H4 (cell line): ENCODE data around the gene E4F1. TPM values are rescaled to one million over a fixed set of nuclear protein-coding genes. Genes with fewer than 3 reads are reported as not detected.
A peak's percentile ranks its signal among the peaks of the same experiment; 100 is the strongest.
"Not testable (repeated sequence)": the region's sequence is repeated elsewhere in the genome, so short reads cannot be mapped to it uniquely, and the experiment has no call there.

Source experiments
- DNase-seq: peaks from one replicate; pipeline ENCODE4 v3.0.0-alpha.2; 2015; ENCODE audit warnings: low spot score
- total RNA-seq: library from RNA; depleted of rRNA; stranded (reverse); fragments of >200 nt; shearing (Covaris generic); gene quantifications from 2 replicates; pipeline ENCODE4 v1.2.3, GENCODE V29; 2014

The E4F1 gene
- total RNA-seq, 1 experiment from 2014 or later, result 9.5 TPM

DNA sequence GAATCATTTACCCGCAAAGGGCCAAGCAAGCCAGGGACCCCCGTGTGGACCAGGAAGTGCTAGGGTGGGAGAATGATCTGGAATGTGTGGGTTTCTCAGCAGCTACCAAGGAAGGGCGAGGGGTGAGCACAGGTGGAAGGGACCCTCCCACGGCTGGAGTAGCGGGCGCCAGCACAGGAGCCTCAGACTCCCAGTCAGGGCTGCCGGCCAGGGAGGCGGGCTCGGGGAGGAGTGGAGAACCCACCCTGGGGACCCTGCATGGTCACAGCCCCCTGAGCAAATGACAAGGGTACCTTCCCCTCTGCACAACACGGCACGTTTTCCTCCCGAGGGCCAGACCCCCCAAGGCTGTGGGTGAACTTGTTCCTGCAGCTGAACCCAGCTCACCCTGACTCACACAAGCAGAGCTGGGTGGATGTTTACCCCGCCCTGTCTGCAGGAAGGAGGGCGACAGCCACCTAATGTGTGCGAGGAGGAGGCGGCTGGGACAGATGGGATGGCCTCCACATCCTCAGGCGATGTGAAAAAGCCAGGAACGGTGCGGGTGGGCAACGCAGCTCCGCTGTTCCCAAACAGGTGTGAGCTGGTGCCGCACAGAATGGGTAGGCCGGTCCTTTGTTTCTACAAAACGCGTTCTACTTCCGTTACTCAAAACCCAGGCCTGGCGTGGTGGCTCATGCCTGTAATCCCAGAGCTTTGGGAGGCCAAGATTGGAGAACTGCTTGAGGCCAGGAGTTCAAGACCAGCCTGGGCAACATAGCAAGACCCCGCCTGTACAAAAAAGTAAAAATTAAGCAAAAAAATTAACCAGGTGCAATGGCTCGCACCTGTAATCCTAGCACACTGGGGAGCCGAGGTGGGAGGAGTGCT lies 21.8 kb downstream of the E4F1 start:
- DNase-seq, result no peak

DNA sequence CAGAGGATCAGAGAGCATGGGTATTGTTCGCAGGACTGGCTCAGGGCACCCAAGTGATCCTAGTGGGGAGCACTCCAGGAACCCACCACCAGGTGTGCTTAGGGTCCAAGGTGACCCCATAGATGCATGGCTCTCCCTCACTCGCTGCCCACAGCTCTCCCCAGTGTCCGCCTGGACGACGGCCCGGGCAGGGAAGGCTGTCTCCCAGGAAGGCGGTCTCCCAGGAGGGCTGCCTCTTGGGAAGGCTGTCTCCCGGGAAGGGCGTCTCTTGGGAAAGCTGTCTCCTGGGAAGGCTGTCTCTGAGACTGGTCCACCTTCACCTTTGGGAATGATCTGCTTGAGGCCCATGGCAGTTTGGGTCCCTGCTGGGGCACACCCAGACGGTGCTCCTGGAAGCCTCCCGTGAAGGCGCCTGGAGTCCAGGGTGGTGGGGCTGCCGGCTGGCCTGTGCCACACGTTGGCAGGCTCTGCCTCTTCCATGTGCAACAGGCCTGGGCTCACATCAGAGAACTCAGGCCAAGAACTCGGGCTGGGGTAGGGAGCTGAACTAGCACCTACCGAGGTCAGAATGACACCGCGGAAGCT lies 23.0 kb downstream of the E4F1 start:
- DNase-seq, result no peak

DNA sequence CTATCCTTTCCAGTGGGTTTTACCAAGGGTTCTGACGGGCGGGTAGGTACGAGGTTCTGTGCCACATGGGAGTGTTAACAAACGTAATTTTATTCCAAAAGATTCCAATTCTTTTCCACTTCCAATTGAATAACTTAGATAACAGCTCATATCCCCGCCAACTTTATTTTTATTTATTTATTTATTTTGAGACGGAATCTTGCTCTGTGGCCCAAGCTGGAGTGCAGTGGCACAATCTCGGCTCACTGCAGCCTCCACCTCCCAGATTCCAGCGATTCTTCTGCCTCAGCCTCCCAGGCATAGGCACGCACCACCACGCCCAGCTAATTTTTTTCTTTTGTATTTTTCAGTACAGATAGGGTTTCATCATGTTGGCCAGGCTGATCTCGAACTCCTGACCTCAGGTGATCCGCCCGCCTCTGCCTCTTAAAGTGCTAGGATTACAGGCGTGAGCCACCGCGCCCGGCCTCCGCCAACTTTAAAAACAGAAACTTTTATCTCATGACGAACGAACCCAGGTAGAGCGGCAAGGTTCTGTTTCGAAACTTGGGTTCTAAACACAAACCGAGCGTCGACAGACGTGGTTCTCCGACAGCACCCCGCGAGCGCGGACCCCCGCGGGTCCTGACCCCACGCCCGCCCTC lies 27.4 kb downstream of the E4F1 start:
- DNase-seq, result no peak

DNA sequence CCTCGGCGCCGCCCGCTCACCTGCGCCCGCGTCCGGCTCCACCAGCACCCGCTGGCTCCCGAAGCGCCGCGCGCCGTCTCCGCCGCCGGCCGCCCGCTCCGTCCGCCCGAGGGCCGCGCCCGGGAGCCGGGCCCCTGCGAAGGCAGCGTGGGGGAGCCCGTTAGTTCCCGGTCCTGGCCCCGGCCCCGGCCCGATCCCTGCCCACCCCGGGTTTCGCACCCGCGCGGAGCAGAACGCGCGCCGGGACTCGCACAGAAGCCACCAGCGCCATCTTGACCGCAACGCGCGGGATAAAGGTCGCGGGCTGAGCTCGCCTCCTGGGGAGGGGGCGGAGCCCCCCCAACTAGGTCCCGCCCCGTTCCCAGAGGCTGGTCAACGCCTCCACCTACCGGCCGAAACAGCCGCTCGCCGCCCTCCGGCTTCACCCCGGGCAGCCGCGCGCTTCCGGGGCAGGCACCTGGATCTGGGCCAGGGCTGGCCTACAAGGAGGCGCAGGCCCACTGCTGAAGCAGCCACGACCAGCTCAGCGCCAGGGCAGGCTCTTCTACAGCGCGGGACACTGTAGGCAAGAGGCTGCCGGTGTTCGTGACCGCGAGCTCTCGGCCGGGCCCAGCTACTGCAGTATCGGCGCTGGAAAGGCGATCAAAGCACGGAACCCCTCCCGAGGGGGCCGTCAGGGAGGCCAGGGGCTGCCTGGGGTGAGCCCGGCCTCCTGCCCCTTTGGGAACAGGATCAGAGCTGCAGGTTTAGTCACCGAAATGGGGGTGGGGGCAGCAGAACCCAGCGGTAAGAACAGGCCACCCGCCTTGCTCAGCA lies 28.1 kb downstream of the E4F1 start, which contains the start of gene ECI1:
TSS of gene ECI1 (minus strand) at position 292 of the 816 bp plus-strand sequence. CDS start at position 271, 21 bp downstream.
- peak; percentile 88 for DNase-seq

DNA sequence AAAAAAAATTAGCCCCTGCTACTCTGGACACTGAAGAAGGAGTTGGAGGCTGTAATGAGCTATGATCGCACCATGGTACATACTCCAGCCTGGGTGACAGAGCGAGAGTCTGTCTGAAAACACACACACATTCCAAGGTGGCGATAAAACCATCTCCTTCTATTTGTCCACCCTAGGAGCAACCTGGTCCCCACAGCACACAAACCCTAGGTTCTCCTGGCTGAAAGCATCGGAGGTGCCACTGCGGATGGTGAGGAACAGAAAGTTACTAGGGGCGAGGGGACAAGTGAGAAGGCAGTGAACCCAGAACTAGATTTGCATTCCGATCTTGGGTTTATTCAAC lies 29.4 kb downstream of the E4F1 start:
- DNase-seq, result no peak

DNA sequence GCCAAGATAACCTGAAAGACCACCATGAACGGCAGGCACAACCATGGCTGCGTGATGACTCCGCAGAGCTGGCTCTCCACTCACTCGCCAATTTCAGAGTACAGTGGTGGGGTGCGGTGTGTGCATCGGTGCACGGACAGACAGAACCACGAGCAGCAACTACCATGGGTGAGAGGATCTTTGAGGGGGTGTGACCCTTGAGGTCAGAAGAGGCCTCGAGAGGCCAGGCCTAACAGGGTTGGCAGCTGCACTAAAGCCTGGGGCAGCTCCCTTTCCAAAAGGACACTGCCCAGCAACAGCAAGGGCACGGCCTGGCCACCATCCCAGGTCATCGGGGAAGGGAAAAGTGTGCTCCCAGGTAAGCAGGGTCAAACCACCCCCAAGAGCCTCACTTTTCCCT lies 29.9 kb downstream of the E4F1 start:
- no peak for DNase-seq

DNA sequence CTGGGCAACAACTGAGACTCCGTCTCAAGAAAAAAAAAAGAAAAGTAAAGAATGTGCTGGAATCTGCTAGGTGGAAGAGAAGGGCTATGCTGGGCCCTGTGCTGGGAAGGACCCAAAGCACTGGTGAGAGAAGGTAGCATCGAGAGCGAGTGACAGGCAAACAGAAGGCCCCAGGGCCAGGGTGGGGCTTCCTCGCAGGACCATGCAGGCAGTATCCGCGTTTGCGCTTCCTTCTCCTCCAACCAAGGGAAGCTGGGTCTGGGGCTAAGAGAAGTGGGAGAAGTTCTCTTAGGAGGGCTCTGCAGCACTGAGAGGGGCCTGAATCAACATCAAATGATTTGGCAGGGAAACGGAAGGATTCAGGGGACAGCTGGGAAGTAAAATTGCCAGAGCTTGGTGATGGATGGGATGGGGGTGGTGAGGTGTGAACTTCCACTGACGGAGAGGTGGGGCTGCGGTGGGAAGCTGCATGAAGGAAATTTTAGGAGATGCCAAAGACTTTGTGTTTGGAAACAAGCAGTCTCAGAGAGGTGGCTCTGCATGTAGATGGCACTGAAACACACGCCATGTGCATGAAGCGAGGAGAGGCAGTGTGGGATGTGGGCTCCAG lies 33.2 kb downstream of the E4F1 start:
- no peak for DNase-seq

DNA sequence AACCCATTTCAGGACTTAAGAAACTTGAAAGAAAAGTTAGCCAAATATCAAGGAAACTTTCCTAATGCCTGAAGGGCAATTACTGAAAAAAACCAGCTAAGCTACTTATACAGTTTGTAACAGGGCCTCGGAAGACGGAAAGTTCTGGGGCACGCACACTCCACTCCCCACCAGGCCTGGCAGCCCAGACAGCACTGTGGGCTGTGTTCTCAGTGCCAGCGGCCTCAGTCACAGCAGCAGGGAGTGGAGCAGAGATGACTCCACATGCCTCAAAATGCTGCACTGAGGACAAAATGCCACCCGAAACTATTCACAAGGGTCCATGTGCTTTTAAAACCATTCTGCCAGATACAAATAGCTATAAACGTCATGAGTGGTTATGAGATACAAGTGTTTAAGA lies 34.3 kb downstream of the E4F1 start:
- DNase-seq, result no peak

DNA sequence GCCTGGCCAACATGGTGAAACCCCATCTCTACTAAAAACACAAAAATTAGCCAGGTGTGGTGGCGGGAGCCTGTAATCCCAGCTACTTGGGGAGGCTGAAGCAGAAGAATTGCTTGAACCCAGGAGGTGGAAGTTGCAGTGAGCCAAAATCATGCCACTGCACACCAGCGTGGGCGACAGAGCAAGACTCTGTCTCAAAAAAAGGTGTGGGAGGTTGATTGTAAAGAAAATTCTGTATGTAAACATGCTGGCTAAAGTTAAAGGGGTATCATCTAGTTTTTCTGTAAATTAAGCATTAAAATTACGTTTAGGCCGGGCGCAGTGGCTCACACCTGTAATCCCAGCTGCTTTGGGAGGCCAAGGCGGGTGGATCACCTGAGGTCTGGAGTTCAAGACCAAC lies 35.1 kb downstream of the E4F1 start:
- DNase-seq, result not testable (repeated sequence)

DNA sequence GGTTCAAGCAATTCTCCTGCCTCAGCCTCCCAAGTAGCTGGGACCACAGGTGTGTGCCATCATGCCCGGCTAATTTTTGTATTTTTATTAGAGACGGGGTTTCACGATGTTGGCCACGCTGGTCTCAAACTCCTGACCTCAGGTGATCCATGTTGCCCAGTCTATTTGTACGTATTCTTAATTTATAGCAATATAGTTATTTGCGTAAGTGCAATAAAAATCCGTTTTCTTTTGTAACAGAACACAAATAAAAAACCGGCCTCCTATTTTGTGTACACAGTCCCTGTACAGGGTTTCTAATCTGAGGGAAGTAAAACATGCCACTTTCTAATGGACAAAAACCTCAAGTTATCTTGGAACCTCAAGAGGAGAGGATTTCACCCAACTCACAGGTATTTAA lies 36.9 kb downstream of the E4F1 start:
- DNase-seq, result no peak

DNA sequence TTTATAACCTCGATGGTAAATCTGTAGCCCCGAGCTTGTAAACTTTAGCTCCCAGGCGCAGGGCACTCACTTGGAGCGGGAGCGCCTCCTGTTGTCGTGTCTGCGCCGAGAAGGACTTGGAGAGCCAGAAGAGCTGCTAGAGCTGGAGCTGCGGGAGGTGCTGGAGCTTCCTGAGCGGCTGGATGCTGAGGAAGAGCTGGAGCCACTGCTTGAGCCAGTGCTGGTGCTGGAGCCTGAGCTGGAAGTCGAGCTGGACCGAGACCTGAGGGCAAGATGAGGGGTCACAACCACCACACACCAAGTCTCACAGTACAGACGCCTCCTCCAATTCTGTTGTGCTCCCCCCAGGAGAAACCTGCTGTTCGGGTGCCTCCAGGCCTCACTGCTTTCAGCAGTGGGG lies 39.6 kb downstream of the E4F1 start:
- not testable (repeated sequence) for DNase-seq

DNA sequence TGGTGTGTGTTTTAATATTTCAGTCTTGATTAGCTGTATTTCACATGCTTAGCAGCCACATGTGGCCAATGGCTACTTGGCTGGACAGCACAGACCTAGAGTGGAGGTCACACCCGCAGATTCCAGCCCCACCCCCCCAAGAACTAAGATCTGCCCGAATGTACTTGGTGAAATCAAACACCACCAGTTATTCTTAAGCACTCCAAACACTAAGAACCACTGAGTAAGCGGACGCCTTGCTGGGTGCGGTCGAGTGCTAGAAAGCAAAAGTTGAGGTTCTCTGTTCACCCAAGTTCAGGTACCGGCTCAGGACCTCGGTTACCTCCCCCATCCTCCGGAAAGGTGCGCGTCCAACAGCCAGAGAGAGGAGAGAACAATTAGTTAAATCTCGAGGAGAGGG lies 43.5 kb downstream of the E4F1 start:
- DNase-seq, result not testable (repeated sequence)

DNA sequence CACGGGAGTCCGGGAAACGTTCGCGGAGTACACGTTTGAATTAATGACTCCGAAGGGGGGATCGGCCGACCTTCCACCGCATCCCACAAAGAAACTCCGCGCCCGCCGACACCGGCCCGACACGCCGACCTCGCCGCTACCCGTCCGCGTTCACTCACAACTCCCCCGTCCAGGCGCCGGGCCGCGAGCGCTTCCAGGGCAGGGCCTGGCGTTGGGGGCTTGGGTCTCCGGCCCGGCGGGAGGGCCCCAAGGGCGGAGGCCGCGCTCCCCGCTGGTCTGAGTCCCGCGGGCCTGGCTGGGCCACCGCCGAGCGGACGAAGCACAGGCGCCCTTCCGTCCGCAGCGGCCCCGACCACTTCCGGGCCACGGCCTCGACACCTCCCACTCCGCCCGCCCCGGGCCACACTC lies 44.1 kb downstream of the E4F1 start:
- DNase-seq, result peak; percentile 36

DNA sequence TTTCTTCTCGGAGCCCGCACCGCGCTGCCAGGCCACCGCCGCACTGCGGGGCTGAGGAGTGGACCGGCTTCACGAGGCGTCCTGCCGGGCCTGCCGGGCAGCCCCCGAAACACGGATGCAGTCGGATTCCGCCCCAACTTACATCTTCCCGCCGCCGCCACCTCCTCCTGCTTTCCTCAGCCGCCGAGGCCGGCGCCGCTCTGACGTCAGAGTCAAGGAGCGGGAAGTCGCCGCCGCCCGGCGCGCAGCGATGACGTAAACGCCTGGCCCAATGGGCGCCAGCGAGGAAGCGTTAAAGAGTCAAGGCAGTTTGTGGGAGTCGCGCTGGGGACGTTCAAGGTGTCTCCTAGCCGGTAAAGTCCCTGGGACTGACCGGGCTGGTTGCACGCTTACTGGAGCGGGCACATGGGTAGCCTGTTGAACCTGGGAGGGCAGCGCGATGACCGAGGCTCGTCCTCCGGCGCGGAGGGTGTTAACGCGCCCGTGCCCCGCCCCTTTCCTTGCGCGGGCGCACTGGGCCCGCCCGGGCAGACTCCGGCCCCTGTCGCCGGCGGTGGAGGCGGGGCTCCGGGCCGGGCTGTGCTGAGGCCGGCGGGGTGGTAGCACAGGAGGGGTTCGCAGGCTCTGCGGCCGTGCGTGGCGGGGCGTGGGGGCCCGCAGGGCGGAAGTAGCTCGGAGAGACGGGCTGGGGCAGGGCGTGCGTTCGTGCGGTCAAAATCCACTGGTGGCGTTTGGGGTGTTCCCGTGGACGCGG lies 44.7 kb downstream of the E4F1 start, which contains the start of gene RNPS1:
TSS of gene RNPS1 (minus strand) at position 214 of the 754 bp plus-strand sequence. CDS start 3,483 bp downstream, outside the sequence.
- DNase-seq, result peak; percentile 89

DNA sequence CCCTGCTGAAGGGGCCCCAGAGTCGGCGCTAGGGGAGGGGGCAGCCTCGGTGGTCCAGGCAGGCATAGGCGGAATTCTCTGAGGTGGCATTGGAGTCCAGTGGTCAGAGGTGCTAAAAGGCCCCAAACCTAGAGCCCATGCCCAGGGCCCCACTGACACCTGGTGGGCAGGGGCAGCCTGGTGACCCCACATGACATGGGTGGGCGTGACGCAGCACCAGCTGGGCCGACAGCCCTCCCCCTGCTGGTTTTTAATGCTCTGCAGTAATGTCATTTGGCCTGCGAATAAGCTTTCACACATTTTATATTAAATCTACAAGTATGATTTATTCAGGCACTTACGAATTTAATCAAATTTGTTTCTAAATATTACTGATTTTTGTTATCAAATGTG lies 46.7 kb downstream of the E4F1 start:
- no peak for DNase-seq

DNA sequence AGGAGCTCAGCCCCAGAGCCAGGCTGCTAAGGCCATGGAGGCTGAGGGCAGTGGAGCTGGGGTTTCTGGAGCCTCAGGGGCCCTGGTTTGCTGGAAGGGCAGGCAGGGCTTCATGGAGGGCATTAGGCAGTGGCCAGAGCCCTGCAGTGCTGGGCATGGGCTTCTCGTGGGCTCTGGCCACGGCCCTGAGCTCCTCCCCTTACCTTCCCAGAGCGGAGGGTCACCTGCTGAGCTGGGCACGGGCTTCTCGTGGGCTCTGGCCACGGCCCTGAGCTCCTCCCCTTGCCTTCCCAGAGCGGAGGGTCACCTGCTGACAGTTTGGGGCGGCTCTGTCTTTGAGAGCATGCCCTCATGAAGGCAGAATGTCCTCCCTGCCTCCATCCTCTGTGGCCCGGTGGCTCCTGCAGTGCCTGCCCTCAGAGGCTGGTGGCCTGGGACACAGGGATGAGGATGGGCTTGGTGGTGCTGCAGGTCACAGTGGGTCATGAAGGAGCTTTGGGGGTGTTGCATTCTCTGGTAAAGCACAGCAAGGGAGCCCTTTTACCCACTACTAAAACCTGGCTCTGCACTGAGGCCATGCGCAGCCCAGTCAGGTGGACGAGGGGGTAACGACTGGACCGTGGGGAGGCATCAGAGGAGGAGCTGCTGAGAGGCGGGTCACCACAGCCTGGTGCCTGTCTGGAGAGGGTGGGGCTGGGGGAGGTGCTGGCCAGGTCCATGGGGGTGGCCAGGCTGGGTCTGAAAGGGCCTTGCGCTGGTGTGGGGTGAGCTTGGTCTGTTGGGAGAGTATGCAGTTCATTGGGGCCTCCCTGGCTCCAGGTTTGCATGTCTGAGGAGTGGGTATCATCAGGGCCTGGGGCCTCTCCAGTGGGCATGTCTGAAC lies 47.4 kb downstream of the E4F1 start:
- no peak for DNase-seq

DNA sequence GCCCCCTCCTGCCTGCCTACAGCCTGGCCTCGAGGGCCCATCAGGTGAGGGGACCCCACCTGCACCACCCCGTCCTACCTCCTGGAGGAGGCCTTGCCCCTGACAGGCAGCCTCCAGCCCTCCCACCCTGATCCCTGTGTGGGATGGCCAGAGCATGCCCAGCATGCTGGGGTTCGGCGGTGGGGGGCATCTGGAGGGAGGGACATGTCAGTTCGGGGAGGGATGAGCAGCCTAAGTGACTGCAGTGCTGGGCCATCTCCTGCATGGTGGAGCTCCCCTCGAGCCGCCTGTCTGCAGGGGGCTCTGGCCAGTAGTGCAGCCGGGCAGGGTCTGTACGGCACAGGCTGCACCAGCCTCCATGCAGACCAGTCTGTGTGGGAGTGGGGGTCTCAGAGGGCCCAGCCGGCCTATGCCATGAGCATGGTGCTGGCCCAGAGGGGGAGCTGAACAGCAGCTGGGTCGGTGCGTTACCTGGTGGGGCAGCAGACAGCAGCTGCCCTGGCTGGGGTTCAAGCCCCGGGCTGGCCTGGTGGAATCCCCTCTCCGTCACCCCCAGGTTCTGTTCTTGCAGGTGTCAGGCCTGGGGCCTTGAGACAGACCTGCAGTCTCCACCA lies 48.6 kb downstream of the E4F1 start:
- DNase-seq, result no peak

DNA sequence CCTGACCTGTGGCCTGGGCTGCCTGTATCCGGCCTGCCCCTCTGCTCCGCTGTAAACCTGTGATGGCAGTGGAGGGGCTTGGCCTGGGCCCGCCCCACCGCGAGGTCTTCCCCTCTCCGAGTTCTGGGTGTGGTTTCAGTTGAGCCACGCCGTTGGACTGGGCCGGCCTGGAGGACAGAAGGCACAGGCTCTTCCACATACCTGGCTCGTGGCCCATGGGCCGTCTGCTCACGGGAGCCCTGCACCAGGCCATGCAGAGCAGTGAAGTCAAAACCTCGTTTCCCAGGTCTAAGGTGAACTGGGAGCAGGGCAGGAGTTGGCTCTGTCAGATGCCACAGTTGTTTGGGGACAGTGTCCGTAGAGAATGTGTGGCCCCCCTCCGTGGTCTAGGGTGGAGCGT lies 50.1 kb downstream of the E4F1 start:
- no peak for DNase-seq

DNA sequence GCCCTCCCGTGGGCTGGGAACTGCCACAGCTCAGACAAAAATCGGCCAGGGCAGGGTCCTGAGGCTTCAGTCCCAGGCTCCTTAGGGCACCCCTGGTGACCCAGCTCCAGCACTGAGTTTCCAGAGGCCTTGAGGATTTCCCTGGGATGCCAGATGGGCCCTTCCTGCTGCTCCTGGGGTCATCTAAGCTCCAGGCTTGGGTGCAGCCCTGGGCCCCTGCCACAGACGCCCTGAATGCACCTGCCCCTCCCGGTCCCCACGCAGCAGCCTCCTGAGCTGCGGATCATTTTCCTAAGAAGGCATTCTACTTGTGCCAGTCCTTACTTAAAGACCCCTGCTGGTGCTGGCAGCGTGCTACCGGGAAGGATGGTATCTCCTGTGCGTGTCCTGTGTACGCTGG lies 50.5 kb downstream of the E4F1 start:
- DNase-seq, result no peak
